CMK (cell line): Measurements from ENCODE around the gene ATP1A2.

Experiments
- DNase-seq: peaks from one replicate; pipeline ENCODE4 v3.0.0-alpha.2; 2010; ENCODE audit warnings: low read depth

Gene ATP1A2

DNA sequence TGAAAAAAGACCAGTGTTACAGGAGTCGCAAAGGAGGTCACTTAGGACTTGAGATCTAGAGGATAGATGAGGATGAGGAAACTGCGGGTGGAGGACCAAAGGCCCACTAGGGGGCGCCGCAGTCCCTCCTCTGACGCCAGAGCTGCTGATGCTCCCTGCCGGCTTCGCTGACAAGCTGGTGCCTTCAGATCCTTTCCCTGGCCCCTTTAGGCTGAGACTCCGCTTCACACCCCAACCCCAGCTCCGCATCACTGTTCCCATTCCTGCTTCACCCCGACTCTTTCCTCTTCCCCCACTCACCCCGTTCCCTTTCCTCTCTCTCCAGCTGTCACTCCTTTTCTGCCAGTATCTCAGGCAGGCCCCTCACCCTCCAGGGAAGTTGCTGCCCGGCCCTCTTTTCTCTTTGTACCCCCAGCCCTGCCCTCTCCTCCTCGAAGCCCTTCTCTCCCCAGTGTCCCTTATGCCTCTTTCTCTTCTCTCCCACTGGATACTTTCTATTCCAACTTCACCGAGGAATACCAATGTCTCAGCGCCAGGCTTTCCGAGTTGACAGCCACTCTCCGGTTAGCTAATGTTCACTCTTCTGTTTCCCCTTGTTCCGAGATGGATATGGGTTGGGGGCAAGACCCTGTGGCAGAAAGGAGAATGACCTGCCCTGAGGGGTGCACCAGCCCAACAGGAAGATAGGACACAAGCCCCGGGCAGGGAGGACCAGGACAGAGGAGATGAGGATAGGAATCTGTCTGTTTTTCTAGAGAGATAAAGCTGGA lies 29.7 kb upstream of the ATP1A2 start:
- DNase-seq = peak; percentile 65

DNA sequence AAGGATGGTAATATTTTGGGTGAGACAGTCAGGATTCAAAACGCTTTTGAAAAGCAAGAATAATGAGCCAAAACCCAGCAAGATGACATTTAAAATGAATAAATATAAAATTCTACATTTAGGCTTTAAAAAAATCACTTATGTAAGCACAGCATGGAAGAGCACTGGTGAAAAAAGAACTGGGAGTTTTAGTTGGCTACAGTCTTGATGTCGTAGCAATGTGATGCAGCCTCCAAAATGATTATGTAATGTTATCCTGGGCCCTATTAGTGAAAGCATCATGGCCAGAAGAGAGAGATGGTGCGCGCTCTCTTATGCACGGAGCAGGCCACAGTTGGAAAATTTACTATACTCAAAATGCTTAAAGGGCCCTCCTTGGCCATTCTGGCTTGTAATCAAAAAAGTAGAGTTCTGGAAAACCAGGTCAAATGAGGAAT lies 29.1 kb upstream of the ATP1A2 start:
- no peak for DNase-seq

DNA sequence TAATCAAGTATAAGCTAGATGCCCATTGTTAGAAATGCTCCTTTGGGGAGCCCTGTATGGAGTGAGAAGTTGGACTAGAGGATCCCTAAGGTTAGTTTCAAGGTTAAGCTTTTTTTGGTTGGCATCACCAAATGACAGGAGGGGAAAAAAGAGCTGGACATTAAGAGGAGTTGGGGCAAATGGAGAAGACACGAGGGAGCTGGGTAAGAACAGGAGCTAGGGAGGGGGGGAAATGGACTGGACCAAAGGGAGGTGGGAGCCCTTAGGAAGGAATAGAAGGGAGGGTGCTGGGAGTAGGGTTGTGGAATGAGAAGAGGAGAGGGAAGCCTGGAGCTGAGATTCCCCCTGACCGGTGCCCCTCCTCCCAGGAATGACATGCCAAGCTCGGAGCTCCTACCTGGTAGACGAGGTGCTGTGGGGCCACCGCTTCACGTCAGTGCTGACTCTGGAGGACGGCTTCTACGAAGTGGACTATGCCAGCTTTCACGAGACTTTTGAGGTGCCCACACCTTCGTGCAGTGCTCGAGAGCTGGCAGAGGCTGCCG lies 28.4 kb upstream of the ATP1A2 start:
- no peak for DNase-seq

DNA sequence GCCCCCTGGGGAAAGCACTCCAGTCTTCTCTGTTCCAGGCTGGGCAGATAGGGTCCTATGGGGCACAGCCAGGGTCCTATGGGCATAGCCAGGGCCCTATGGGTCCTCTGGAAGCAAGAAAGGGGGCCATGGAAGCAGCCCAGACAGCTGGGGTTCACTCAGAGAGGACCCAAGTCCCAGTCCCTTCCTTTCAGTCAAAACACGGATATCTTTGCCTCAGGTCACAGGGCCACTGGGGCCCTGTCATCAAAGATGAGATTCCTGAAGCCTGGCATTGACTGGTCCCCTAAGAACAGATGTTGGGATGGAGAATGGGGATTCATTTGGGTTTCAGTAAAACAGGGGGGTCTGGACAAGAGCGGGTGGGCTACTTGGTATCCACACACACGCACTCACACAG lies 25.7 kb upstream of the ATP1A2 start:
- no peak for DNase-seq

DNA sequence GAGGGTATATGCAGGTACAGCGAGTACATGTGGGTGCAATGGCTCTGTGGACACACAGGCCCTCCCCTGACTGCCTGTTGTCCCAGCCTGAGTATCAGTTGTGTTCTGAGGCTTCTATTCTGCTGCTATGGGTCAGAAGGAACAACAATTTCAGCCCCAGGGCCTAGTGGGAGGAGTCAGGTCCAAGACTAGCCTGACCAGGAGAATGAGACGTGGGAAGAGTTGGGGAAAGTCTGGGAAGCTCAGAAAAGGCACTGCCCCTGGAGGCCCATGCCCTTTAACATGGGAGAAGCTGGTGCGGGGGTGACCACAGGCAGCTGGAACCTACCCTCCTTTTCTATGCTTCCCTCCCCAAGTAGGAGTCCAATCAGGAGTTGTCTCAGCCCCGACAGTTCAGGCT lies 24.8 kb upstream of the ATP1A2 start:
- DNase-seq = no peak

DNA sequence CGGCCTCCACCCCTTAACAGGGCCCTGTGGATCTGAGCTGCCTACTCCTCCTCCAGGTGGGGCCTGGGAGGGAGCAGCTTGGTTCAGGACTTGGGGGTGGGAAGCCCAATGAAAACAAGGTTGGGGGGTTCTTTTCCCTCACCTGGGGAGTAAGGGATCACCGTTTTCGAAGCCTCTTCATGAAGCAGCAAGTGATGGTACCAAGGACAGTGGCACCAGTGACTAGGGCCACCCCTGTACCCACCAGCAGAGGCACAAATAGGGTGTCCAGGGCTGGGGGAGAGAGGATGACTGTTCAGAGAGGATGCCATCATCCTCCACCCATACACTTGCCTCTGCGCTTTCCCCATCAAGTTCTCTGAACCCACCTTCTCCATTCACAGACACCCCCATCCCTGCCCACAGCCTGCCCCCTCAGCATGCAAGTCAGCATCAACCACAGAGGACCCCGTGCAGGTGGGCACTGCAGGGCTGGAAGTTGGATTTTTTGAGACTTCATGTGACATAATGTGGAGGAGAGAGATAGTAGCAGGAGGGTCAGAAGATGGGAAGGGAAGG lies 23.8 kb upstream of the ATP1A2 start:
- no peak for DNase-seq

DNA sequence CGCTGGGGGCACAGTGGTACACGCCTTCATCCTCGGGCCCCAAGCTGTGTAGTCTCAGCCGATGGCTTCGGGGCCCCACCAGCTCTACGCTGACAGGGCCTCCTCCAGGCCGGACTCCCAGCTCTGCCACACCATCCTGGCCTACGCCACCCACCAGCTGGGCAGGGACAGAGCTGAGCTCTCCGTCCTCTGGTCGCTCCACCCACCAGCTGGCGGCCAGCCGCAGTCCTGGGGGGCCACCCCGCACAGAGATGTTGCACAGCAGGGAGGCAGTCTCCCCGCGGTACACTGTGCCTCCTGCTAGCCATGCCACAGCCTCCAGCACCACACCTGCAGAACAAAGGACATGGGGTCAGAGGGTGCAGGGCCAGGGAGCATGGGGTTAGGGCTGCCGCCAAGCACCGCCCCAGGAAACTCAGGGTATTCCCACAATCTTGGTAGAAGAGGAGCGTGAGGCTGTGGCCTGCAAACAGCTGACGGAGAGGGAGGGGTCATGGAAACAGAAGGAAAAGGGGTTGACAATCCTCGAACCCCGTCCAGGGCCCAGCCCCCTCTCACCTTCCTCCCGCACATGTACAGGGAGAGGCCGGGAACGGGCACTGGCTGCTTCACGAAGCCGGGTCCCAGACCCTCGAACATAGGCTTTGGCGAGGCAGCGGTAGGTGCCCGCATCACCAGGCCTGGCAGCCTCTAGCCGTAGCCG lies 23.0 kb upstream of the ATP1A2 start:
- DNase-seq = no peak

DNA sequence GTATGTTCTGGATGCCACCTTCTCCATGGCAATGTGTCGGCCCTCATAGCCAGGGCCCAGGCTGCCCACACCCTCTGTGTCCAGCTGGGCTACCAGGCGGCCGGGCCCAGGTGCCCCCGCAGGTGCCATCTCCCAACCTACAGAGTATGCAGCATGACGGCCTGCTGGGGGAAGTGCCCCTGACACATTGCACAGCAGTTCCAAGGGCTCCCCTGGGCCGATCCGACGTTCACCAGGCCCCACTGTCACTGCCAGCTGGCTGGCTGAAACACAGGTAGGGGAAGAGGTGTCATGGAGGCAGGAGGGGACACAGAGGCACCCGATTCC lies 22.5 kb upstream of the ATP1A2 start:
- DNase-seq = no peak

DNA sequence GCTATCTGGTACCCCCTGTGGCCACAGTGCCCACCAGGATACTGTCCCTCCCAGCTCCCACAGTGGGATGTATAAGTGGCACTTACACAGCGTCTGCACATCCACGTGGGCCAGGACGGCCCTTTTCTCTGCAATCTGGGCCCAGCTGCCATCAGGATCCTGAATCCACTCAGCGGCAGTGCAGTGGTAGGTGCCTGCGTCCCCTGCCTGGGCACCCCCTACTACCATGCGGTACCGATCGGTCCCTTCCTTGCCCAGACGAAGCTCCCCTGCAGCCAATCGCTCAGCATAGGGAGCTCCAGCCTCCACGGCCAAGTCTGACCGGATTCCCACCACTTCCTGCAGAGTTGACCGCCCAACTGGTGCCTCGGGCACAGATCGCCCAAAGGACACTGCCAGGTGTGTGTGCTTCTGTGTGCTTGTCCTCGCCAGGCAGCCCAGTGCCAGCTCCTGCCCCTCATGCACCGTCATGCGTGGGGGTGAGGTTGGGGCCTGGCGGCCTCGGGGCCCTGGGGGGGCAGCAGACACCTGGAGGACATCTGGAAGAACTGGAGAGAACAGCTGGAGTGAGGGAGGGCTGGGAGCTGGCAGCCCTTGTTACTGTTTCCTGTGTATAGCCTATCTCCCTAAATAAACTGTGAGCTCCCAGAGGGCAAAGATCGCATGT lies 21.8 kb upstream of the ATP1A2 start:
- DNase-seq = no peak

DNA sequence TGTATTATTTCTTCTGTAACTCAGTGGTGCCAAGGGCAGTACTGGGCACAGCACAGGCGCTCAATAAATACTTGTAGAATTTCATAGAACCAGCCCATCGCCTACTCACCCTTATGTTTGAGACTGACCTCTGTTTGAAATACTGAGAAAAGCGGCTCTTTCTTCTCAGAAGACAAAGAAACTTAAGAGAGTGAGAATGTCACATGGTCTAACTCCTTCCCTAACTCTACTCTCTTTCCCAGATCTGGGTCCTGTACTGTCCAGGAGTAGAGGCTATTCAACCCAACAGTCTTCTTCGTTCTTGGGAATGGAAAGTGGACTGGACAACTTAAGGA lies 21.3 kb upstream of the ATP1A2 start:
- no peak for DNase-seq

DNA sequence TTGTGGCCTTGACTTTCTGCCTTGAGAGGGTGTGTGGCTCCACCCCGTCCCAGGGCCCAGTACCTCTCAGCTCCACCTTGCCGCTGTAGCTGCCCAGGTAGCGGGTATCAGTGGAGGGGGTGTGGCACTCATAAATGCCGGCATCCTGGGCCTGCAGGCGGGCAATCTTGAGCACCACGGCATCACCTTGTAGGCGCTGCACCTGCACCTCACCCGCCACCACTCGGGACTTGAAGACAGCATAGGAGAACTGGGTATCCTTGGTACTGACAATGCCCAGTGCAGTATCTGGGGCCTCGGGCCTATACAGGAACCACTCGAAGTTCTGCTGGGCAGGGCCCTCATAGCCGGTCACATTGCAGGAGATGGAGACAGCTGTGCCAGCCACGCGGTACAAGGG lies 20.8 kb upstream of the ATP1A2 start:
- no peak for DNase-seq

DNA sequence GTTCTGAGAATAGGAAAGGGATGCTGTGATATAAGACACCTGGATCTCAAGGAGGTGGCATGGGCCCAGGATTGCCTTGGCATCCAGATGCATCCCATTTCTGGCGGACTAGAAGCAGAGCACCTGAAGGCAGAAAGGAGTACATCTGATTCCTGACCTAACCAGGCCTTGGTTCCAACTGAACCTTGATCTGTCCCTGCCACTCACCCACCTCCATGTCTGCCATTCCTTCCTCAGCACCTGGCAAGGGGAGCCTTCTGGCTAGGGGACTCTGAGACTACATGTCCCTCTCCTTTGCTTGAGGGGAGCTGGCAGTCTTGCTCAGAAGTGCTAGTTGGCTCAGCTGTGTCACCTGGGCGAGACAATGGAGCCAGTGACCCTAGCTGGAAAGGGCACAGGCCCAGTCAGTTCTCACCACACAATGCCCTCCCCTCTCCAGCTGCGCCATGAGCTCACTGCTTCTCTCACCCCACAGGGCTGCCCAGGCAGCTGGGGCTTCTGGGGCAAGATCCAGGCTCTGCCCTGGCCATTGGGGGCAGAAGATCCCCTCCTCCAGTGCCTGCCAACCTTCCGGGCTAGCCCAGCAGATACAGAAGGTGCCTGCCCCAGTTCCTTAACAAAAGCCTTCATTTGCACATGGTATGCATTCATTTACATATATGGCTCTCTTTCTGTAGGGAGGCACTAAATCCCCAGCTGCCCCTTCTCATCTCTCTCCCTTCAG lies 20.0 kb upstream of the ATP1A2 start:
- no peak for DNase-seq

DNA sequence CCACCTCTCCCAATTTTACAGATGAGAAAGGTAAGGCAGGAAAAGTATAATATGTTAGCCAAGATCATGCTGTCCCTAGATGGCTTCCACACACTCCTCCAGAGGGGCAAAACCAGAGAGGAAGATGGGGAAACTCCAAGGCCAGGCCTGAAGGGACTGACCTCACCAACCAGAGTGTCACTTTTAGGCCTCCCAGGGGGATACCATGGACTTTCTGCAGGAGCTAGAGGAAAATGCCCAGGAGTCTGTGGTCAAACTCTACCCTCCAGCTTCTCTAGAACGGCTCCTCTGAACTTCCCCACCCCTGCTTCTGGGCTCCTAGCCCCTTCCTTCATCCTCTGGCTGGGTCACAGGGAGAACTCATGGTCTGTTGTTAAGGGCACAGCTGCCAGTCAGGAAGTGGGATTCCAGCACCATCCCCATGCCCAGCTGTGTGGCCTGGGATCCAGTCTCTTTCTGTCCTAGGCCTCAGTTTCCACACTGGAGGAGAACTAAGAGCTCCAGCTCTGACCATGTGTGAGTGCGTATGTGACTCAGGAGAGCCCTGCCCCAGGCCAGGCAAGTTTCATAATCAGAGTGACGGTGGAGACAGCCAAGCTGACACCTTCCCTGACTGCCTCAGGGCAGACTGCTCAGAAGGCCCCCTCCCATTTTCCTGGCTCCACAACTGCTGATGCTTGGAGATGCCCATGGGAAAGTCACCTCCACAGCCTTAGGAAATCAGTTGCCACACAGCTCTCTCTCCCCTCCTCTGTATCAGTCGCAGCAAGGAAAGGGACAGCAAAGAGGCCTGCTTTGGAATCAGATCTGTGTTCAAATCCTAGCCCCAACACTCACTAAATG lies 19.1 kb upstream of the ATP1A2 start:
- no peak for DNase-seq

DNA sequence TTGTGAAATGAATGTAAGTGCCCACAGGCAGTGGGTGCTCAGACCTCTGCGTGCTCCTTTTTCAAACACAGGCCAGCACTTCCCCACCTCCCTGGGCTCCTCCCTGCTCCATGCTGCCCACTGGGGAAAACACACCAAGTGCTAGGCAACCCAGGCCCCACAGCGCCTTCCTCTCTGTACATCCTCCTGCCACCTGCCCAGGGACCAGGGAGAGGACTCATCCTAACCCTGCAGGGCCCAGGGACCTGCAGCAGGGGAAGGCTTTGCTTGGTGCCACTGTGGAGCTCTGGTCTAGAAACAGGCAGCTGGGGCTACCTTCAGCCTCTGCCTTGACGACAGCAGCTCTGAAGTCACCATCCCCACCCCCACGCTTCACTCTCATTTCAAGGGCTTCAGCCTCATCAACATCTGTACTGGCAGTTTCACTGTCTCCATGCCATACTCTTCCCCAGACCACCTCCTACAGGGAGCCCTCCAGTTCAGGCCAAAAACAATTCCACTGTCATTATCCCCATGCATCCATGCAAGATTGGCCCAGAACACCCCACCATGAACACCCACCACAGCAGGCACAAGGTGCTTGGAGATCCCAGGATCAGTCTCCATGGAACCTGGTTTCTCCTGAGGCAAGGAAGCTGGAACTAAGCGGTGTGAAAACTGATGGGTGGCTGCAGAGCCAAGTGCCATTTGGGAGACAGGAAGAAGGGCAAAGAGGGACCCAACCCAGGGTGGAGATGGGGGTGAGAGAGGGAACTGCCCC lies 18.2 kb upstream of the ATP1A2 start:
- DNase-seq = no peak

DNA sequence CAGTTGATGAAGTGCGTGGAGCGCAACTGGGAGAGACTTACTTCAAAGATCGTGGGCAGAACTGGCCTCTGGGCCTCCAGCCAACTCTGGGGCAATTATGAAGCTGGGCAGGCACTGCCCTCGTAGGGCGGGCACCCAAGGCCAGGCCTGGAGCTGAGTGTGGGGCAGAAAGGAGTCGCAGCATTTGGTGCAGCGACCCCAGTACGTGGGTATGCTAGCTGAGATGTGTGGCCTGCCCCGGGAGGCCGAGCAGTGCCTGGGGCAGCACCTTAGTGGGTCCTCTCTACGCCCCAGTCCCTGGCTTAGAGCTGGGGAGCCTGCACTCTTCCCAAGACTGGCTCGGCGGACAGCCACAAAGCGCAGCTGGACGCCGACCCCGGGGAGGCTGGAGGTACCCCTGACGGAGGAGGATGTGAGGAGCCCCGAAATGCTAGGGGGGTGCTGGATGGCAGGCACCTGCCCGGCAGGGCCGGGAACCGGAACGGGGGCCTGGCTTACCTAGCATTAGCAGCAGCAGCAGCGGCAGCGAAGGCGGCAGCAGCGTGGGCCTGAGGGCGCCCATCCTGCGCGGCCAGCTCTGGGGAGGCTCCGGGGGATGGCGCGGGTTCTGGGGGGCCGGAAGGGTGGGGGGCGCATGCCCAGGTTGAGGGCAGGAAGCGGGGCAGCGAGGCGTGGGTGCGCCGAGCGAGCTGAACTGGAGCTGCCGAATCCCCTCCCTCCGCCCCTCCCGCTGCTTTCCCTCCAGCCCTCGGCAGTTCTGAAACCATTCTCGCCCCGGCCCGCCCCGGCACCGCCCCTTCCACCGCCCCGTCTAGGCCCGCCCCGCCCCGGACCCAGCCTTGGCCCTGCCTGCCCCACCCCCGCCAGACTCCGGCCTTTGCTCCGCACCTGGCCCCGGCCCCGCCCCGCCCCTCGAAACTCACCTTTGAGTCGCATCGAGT lies 17.4 kb upstream of the ATP1A2 start, which contains the start of gene IGSF8:
Gene IGSF8 (minus strand): TSS at position 709 of the 941 bp plus-strand sequence. CDS start 147 bp downstream, at position 562.
- DNase-seq = peak; percentile 83

DNA sequence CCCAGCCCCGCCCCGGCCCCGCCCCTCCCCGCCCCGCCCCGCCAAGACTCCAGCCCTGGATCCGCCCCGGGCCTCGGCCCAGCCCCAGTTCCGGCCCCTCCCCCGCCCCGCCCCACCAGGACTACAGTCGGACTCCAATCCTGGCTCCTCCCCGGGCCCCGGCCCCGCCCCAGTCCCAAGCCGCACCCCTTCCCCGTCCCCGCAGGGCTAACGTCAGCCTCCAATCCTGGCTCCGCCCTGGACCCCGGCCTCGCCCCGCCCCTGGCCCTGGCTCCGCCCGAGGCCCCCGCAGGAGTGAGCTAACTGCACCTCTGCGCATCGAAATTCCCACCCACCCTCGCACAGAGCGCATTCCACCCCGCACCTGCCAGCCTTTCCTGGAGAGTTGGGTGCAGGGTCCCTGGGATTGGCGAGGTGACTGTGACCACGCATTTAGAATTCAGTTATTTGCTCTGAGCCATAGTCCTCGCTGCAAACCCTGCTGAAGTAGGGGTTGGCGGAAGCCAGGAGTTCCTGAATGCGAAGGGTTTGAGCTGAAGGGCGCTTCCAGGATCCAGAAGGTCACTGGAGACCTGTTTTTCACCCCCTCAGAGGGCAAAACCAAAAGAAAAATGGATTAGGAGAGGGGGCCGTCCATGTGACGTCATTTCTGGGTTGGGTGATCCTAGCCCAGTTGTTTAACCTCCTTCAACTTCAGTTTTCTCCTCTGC lies 16.6 kb upstream of the ATP1A2 start:
- DNase-seq = peak; percentile 77

DNA sequence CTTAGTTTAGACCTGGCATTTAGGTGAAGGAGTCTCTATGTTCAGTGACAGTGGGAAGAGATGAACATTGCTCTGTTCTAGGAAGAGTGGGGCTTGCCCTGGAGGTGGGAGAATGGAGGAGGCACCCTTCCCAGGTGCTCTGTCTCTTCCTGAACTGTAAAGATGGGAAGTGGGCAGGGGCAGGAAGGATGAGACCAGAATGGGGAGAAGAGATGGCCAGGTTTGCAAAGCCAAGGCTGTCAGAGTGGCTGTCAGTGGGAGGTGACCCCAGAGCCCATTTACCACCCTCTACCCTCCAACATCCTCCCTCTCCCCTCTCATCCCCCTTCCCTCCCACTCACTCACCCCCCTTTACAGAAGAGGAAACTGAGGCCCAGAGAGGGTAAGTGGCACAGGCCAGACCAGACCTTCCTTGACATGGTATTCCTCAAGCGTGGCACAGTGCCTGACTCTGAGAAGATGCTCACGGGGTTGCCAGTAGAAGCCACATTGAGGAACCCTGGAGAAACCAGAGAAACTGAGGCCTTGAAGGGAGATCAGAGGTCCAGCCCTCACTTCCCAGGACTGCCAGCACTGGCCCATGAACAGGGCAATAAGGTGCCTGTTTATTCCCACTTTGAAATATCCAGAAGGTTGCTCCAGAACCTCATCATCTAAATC lies 15.7 kb upstream of the ATP1A2 start:
- DNase-seq = no peak
